Activated CD4-positive, alpha-beta T cell treated with anti-CD3 and anti-CD28 coated beads, Interleukin-10, Interleukin-2, amounts not matched to agents 100 ng/mL and 50 ng/mL, durations not matched to agents 16 hours and 8 hours (primary cell): ENCODE results near the gene GARIN5A.

Experiments
- DNase-seq: peaks from one replicate; pipeline ENCODE4 v3.0.0-alpha.2; 2020

The GARIN5A gene

GRCh38 chr19:50507376-50507775 is 30.7 kb upstream of the GARIN5A start:
- no peak for DNase-seq

GRCh38 chr19:50506700-50507099 is 30.1 kb upstream of the GARIN5A start:
- no peak for DNase-seq

GRCh38 chr19:50505856-50506611 is 29.4 kb upstream of the GARIN5A start:
- DNase-seq = no peak

GRCh38 chr19:50501568-50502475 is 25.2 kb upstream of the GARIN5A start:
- DNase-seq = no peak

GRCh38 chr19:50501186-50501567 is 24.5 kb upstream of the GARIN5A start:
- DNase-seq = no peak

GRCh38 chr19:50500753-50501151 is 24.1 kb upstream of the GARIN5A start:
- no peak for DNase-seq

- DNase-seq = no peak
Observed at GRCh38 chr19:50500060-50500752, 23.6 kb upstream of the GARIN5A start.

- no peak for DNase-seq
Observed at GRCh38 chr19:50498219-50499056, 21.8 kb upstream of the GARIN5A start.

GRCh38 chr19:50497022-50497405 is 20.4 kb upstream of the GARIN5A start:
- DNase-seq = no peak

GRCh38 chr19:50496189-50497021 is 19.8 kb upstream of the GARIN5A start:
- no peak for DNase-seq

GRCh38 chr19:50495020-50495531 is 18.4 kb upstream of the GARIN5A start:
- DNase-seq = no peak

GRCh38 chr19:50494186-50495019 is 17.8 kb upstream of the GARIN5A start:
- no peak for DNase-seq

GRCh38 chr19:50493171-50493570 is 16.5 kb upstream of the GARIN5A start:
- DNase-seq = no peak

GRCh38 chr19:50492303-50493052 is 15.8 kb upstream of the GARIN5A start:
- peak; percentile 23 for DNase-seq

- no peak for DNase-seq
Observed at GRCh38 chr19:50490991-50491472, 14.4 kb upstream of the GARIN5A start.

- no peak for DNase-seq
Observed at GRCh38 chr19:50490411-50490811, 13.8 kb upstream of the GARIN5A start.

GRCh38 chr19:50489461-50490011 is 12.9 kb upstream of the GARIN5A start:
- DNase-seq = no peak

GRCh38 chr19:50488389-50489194 is 11.9 kb upstream of the GARIN5A start:
- DNase-seq = no peak
